Adrenal gland (tissue), 12 donors: ENCODE results near the gene ATP13A4. TPM values are rescaled to one million over a fixed set of nuclear protein-coding genes. Genes with fewer than 3 reads are reported as not detected.

Experiments
- DNase-seq, 7 donors: peaks; one replicate each; pipeline ENCODE4 v3.0.0-alpha.2; 2019 to 2020
- H3K27ac ChIP-seq, 5 donors: fragments of 200-600 bp; sonication (generic) in 4 of 5; 1 replicate in 3 of 5; 2 replicates in 2 of 5; pipeline versions ENCODE4 v1.5.1 to v1.8.0; 2016 to 2020; ENCODE audit warnings: mild to moderate bottlenecking in 1 of 5
- H3K27me3 ChIP-seq: fragments of 200-600 bp; 2 replicates; pipeline ENCODE4 v1.8.0; 2021
- H3K36me3 ChIP-seq, 2 donors: fragments of 200-600 bp; replicated peaks in 1 of 2; 1 replicate in 1 of 2; 2 replicates in 1 of 2; pipeline versions ENCODE4 v1.5.1 to v1.8.0; 2018 to 2022
- H3K4me1 ChIP-seq, 2 donors: fragments of 200-600 bp; replicated peaks in 1 of 2; 1 replicate in 1 of 2; 2 replicates in 1 of 2; pipeline versions ENCODE4 v1.5.1 to v1.8.0; 2018 to 2021
- H3K4me3 ChIP-seq, 4 donors: fragments of 200-600 bp; sonication (generic) in 3 of 4; one replicate each; pipeline ENCODE4 v1.5.1; 2016 to 2018
- H3K9me3 ChIP-seq, 3 donors: fragments of 200-600 bp; sonication (generic) in 1 of 3; replicated peaks in 1 of 3; 1 replicate in 2 of 3; 2 replicates in 1 of 3; pipeline versions ENCODE4 v1.5.1 to v1.8.0; 2016 to 2021
- CTCF ChIP-seq, 6 experiments: fragments of 450-650 bp in 4 of 6; fragments of 200-600 bp in 2 of 6; sonication (generic) in 1 of 6; IDR thresholded peaks; 1 replicate in 5 of 6; 2 replicates in 1 of 6; pipeline versions ENCODE4 v1.5.1 to v1.8.0; 2016 to 2021; ENCODE audit warnings: antibody characterized with exemption in 6 of 6, mild to moderate bottlenecking in 2 of 6, moderate library complexity in 1 of 6
- POLR2A ChIP-seq, 2 donors: fragments of 450-650 bp; IDR thresholded peaks; one replicate each; pipeline ENCODE4 v1.6.1; 2017; ENCODE audit warnings: antibody characterized with exemption in 2 of 2, mild to moderate bottlenecking in 2 of 2, moderate library complexity in 1 of 2
- WGBS, 4 donors: extraction: QIAGEN DNeasy Blood & Tissue Kit in 2 of 4; methylation state at CpG; one replicate each; pipeline versions ENCODE4 v1.1.5 to v1.1.7; 2013 to 2017; 5-methylcytosine and 5-hydroxymethylcytosine counted together
- intact Hi-C, 2 donors: fragments of 100-400 bp; cut with DNase I; formaldehyde crosslinking; loops; one replicate each; pipeline versions ENCODE4 v1.14.1 to v1.15.0; 2022 to 2023
- polyA plus RNA-seq, 3 donors: library from polyadenylated mRNA; stranded (reverse); fragments of 200-250 nt in 2 of 3; fragments of 350-450 nt in 1 of 3; fragmentation: Illumina TruSeq in 1 of 3; extraction: RNeasy Lipid Tissue Mini Kit (QIAGEN cat#74804) in 1 of 3; gene quantifications; one replicate each; pipeline ENCODE4 v1.2.3, GENCODE V29; 2013 to 2014
- total RNA-seq, 9 donors: library from RNA; depleted of rRNA in 4 of 9; stranded (reverse); fragments of >200 nt in 4 of 9; fragments of 120-200 nt in 1 of 9; fragmentation: NEBNext Ultra II Directional in 1 of 9; extraction: Animal tissue kit (Norgen Biotek cat#: 25700) in 1 of 9; gene quantifications; one replicate each; pipeline versions ENCODE4 v1.1.0 to v1.2.4, GENCODE V29; 2013 to 2023
- donor health status: healthy with polysubstance abuse.
- donor health status: Bipolar disorder and iron deficiency.
- donor health status: DM: yes; HTN: yes; CAD: no.
- donor health status: DM: no; HTN: no; CAD: no.
- donor health status: DM: no; HTN: no; CAD: no.
- donor health status: DM: yes; HTN: yes; CAD: no.

ATP13A4 gene
- total and polyA plus RNA-seq, 12 donors: 0.14 to 2.9 (median 0.57) TPM; not detected in 1

GRCh38 chr3:193560091-193560490 is 5.4 kb upstream of the ATP13A4 start:
- no peaks in the 10 kb centered on the region for H3K27me3 ChIP-seq
- DNase-seq: no peak
- H3K4me3 ChIP-seq: no peak overlapping the region
- intact Hi-C loops: no loop called here
- no peak overlapping the region for H3K27ac ChIP-seq
- H3K36me3 ChIP-seq: no peaks in the 10 kb centered on the region
- 90 to 96% (median 96%) methylated on average over 4 of the region's 4 CpGs for WGBS, 4 donors
- peaks cover 0 to 5% of the 10 kb centered on the region in 2 donors for H3K4me1 ChIP-seq
- H3K9me3 ChIP-seq: no peaks in the 10 kb centered on the region
- TF ChIP-seq CTCF (IDR thresholded peaks at IDR 0.05) (no peak), POLR2A (IDR thresholded peaks at IDR 0.05) (no peak)

GRCh38 chr3:193559100-193559499 is 4.4 kb upstream of the ATP13A4 start:
- H3K4me3 ChIP-seq: no peak overlapping the region
- H3K4me1 ChIP-seq: peaks cover 0 to 5% of the 10 kb centered on the region in 2 donors
- H3K27ac ChIP-seq: no peak overlapping the region
- no peaks in the 10 kb centered on the region for H3K36me3 ChIP-seq
- no peaks in the 10 kb centered on the region for H3K9me3 ChIP-seq
- intact Hi-C loops: no loop called here
- no peak for DNase-seq
- H3K27me3 ChIP-seq: no peaks in the 10 kb centered on the region
- no peak for TF ChIP-seq CTCF (IDR thresholded peaks at IDR 0.05)
- TF ChIP-seq POLR2A (IDR thresholded peaks at IDR 0.05): no peak

- no peaks in the 10 kb centered on the region for H3K27me3 ChIP-seq
- WGBS, 4 donors: 47 to 71% (median 57%) methylated on average over 2 of the region's 2 CpGs
- no peaks in the 10 kb centered on the region for H3K36me3 ChIP-seq
- H3K4me3 ChIP-seq: no peak overlapping the region
- H3K27ac ChIP-seq: no peak overlapping the region
- H3K4me1 ChIP-seq: no peaks in the 10 kb centered on the region
- DNase-seq: no peak
- H3K9me3 ChIP-seq: no peaks in the 10 kb centered on the region
- no peak for TF ChIP-seq POLR2A (IDR thresholded peaks at IDR 0.05)
- TF ChIP-seq CTCF (IDR thresholded peaks at IDR 0.05): no peak
- intact Hi-C loops: no loop called here
Measured at GRCh38 chr3:193556841-193557240, 2.1 kb upstream of the ATP13A4 start.

- no peaks in the 10 kb centered on the region for H3K27me3 ChIP-seq
- TF ChIP-seq CTCF (IDR thresholded peaks at IDR 0.05): no peak
- TF ChIP-seq POLR2A (IDR thresholded peaks at IDR 0.05): no peak
- H3K9me3 ChIP-seq: no peaks in the 10 kb centered on the region
- 82 to 97% (median 93%) methylated on average over 1 of the region's 1 CpG for WGBS, 4 donors
- no peak for DNase-seq
- H3K4me3 ChIP-seq: no peak overlapping the region
- intact Hi-C loops: no loop called here
- H3K36me3 ChIP-seq: no peaks in the 10 kb centered on the region
- H3K4me1 ChIP-seq: no peaks in the 10 kb centered on the region
- no peak overlapping the region for H3K27ac ChIP-seq
Measured at GRCh38 chr3:193553586-193553985, 1.1 kb downstream of the ATP13A4 start.
